Activated T-cell treated with anti-CD3 and anti-CD28 coated beads for 24 hours (primary cell): ENCODE data around the gene CCL23.
"Not testable (repeated sequence)": the region's sequence is repeated elsewhere in the genome, so short reads cannot be mapped to it uniquely, and the experiment has no call there.

Source experiments
- DNase-seq: peaks from one replicate; pipeline ENCODE4 v3.0.0-alpha.2; 2020; ENCODE audit warnings: low read depth

The CCL23 gene

GRCh38 chr17:36017799-36018198, at the start of gene CCL23:
Gene CCL23 (minus strand): TSS chr17:36017972. CDS start chr17:36017897, 75 bp downstream.
- no peak for DNase-seq

GRCh38 chr17:36066365-36066985, 48.7 kb upstream of the CCL23 start:
- DNase-seq, result no peak

- DNase-seq, result no peak
Observed at GRCh38 chr17:36063786-36064541, 46.2 kb upstream of the CCL23 start, which contains the start of gene CCL18. Gene CCL18 (plus strand): TSS chr17:36064272. CDS start chr17:36064343, 71 bp downstream.

- DNase-seq, result no peak
Observed at GRCh38 chr17:36060816-36061215, 43.0 kb upstream of the CCL23 start.

- DNase-seq, result no peak
Observed at GRCh38 chr17:36059406-36059805, 41.6 kb upstream of the CCL23 start.

GRCh38 chr17:36057911-36058310, 40.1 kb upstream of the CCL23 start:
- no peak for DNase-seq

- DNase-seq, result no peak
Observed at GRCh38 chr17:36055921-36056520, 38.2 kb upstream of the CCL23 start.

GRCh38 chr17:36055171-36055570, 37.4 kb upstream of the CCL23 start:
- no peak for DNase-seq

GRCh38 chr17:36049643-36050042, 31.9 kb upstream of the CCL23 start:
- DNase-seq, result no peak

GRCh38 chr17:36048066-36048465, 30.3 kb upstream of the CCL23 start:
- no peak for DNase-seq

GRCh38 chr17:36036235-36036634, 18.5 kb upstream of the CCL23 start:
- no peak for DNase-seq

- no peak for DNase-seq
Observed at GRCh38 chr17:36034127-36034526, 16.4 kb upstream of the CCL23 start.

- no peak for DNase-seq
Observed at GRCh38 chr17:36030956-36031355, 13.2 kb upstream of the CCL23 start.

GRCh38 chr17:36027761-36028160, 10.0 kb upstream of the CCL23 start:
- DNase-seq, result no peak

- no peak for DNase-seq
Observed at GRCh38 chr17:36024106-36024869, 6.5 kb upstream of the CCL23 start.

GRCh38 chr17:36019423-36019822, 1.7 kb upstream of the CCL23 start:
- no peak for DNase-seq

GRCh38 chr17:36016555-36016954, 1.2 kb downstream of the CCL23 start:
- no peak for DNase-seq

- not testable (repeated sequence) for DNase-seq
Observed at GRCh38 chr17:36015895-36016294, 1.9 kb downstream of the CCL23 start.

- no peak for DNase-seq
Observed at GRCh38 chr17:36014946-36015345, 2.8 kb downstream of the CCL23 start.

- DNase-seq, result no peak
Observed at GRCh38 chr17:36011201-36011600, 6.6 kb downstream of the CCL23 start.

GRCh38 chr17:36008998-36009665, 8.6 kb downstream of the CCL23 start:
- no peak for DNase-seq

GRCh38 chr17:36004594-36005108, 13.1 kb downstream of the CCL23 start:
- DNase-seq, result no peak
